ENCODE data around the gene FOXN4. TPM values are rescaled to one million over a fixed set of nuclear protein-coding genes. Genes with fewer than 3 reads are reported as not detected.

The FOXN4 gene
- total RNA-seq, 1 donor from 2014 or later: not detected

DNA sequence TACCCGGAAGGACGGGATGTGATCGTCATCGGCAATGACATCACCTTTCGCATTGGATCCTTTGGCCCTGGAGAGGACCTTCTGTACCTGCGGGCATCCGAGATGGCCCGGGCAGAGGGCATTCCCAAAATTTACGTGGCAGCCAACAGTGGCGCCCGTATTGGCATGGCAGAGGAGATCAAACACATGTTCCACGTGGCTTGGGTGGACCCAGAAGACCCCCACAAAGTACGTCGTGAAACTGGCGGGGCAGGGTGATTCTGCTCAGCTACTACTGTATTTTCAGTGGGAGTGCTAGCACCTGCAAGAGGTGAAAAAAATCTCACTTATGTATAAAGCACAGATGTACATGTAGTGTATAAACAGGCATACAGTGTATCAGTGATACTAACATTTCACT, 62.9 kb downstream of the FOXN4 start:
- no peaks in the 10 kb centered on the region for H3K36me3 ChIP-seq (ENCODE audit: control insufficient read depth, insufficient read depth, low read length)
- FAIRE-seq: no peak
- no peak for TF ChIP-seq CTCF (IDR thresholded peaks at IDR 0.05; ENCODE audit: insufficient read depth, low read length, severe bottlenecking)

DNA sequence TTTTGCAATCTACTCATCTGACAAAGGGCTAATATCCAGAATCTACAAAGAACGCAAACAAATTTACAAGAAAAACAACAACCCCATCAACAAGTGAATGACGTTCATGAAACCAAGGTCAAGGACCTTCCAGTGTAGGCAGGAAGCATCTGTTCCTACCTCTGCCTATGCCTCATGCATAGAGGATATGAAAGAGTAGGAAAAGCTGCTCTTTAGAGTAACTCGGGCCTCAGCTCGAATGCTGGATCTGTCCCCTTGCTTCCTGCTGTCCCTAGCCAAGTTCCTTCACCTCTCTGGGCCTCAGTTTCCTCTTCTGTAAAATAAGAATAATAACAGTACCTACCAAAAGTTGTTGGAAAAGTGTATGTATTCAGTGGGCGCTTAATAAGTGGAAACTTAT, 65.0 kb downstream of the FOXN4 start:
- DNase-seq (ENCODE audit: low read depth) (no peak), FAIRE-seq (no peak)
- H3K4me3 ChIP-seq (ENCODE audit: low read depth, low read length): no peak overlapping the region
- H3K36me3 ChIP-seq (ENCODE audit: control insufficient read depth, insufficient read depth, low read length): no peaks in the 10 kb centered on the region
- H3K27me3 ChIP-seq (ENCODE audit: control insufficient read depth, insufficient read depth, low read length): no peaks in the 10 kb centered on the region
- no peak for TF ChIP-seq CTCF (IDR thresholded peaks at IDR 0.05; ENCODE audit: insufficient read depth, low read length, severe bottlenecking)

More for the DNA sequence above, 62.9 kb downstream of the FOXN4 start:
- DNase-seq (ENCODE audit: low read depth): no peak
- H3K4me3 ChIP-seq (ENCODE audit: low read depth, low read length): no peak overlapping the region
- no peaks in the 10 kb centered on the region for H3K27me3 ChIP-seq (ENCODE audit: control insufficient read depth, insufficient read depth, low read length)

GRCh38 chr12:109241936-109242335, 67.1 kb downstream of the FOXN4 start:
- H3K36me3 ChIP-seq (ENCODE audit: control insufficient read depth, insufficient read depth, low read length): no peaks in the 10 kb centered on the region
- DNase-seq (ENCODE audit: low read depth) (no peak), FAIRE-seq (peak; percentile 95)
- no peak for TF ChIP-seq CTCF (IDR thresholded peaks at IDR 0.05; ENCODE audit: insufficient read depth, low read length, severe bottlenecking)
- no peaks in the 10 kb centered on the region for H3K27me3 ChIP-seq (ENCODE audit: control insufficient read depth, insufficient read depth, low read length)
- H3K4me3 ChIP-seq (ENCODE audit: low read depth, low read length): no peak overlapping the region

- no peak for DNase-seq (ENCODE audit: low read depth)
- no peak for TF ChIP-seq CTCF (IDR thresholded peaks at IDR 0.05; ENCODE audit: insufficient read depth, low read length, severe bottlenecking)
- Histone ChIP-seq H3K4me3 (ENCODE audit: low read depth, low read length) (no peak overlapping the region), H3K36me3 (ENCODE audit: control insufficient read depth, insufficient read depth, low read length) (no peaks in the 10 kb centered on the region), H3K27me3 (ENCODE audit: control insufficient read depth, insufficient read depth, low read length) (no peaks in the 10 kb centered on the region)
- no peak for FAIRE-seq
Measured at GRCh38 chr12:109240365-109240764, 68.7 kb downstream of the FOXN4 start.

- no peaks in the 10 kb centered on the region for H3K36me3 ChIP-seq (ENCODE audit: control insufficient read depth, insufficient read depth, low read length)
- DNase-seq (ENCODE audit: low read depth) (no peak), FAIRE-seq (no peak)
- H3K27me3 ChIP-seq (ENCODE audit: control insufficient read depth, insufficient read depth, low read length): no peaks in the 10 kb centered on the region
- no peak for TF ChIP-seq CTCF (IDR thresholded peaks at IDR 0.05; ENCODE audit: insufficient read depth, low read length, severe bottlenecking)
- H3K4me3 ChIP-seq (ENCODE audit: low read depth, low read length): no peak overlapping the region
Measured at GRCh38 chr12:109239691-109240090, 69.4 kb downstream of the FOXN4 start.

DNA sequence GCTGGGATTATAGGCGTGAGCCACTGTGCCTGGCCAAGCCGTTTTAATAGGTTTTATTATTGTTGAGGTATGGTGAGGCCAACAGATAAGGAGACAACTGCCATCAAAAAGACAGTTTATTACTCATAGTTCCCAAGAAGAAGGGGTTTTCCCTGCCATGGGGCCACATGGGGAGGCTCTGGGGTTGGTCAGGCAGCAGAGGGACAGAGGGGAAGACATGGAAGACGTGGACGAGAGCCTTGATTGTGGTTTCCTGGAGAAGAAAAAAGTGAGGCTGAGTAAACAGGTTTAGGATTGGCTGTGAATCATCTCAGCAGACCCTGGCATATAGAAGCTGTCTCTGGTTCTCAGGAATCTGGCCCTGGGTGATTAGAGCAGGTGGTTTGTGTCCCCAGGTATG, 69.9 kb downstream of the FOXN4 start:
- DNase-seq (ENCODE audit: low read depth): no peak

More for the DNA sequence above, 69.9 kb downstream of the FOXN4 start:
- H3K36me3 ChIP-seq (ENCODE audit: control insufficient read depth, insufficient read depth, low read length): no peaks in the 10 kb centered on the region
- no peak overlapping the region for H3K4me3 ChIP-seq (ENCODE audit: low read depth, low read length)
- no peak for TF ChIP-seq CTCF (IDR thresholded peaks at IDR 0.05; ENCODE audit: insufficient read depth, low read length, severe bottlenecking)
- FAIRE-seq: peak; percentile 50
- H3K27me3 ChIP-seq (ENCODE audit: control insufficient read depth, insufficient read depth, low read length): no peaks in the 10 kb centered on the region

Measured in bronchial epithelial cell (primary cell).